Peyer's patch (tissue), 4 donors: ENCODE measurements around the gene CCDC167.

Experiments used
- POLR2A ChIP-seq, 2 donors: fragments of 450-650 bp; IDR thresholded peaks; one replicate each; pipeline ENCODE4 v1.5.1; 2017; ENCODE audit warnings: antibody characterized with exemption in 2 of 2, mild to moderate bottlenecking in 2 of 2, moderate library complexity in 2 of 2
- TF ChIP-seq, protein P1 (sequence below), 6 experiments: fragments of 450-650 bp in 4 of 6; fragments of 200-600 bp in 2 of 6; sonication (generic) in 1 of 6; IDR thresholded peaks; one replicate each; pipeline ENCODE4 v1.5.1; 2017 to 2019; ENCODE audit warnings: antibody characterized with exemption in 6 of 6, mild to moderate bottlenecking in 3 of 6, moderate library complexity in 1 of 6

- TF ChIP-seq, protein P1, sequence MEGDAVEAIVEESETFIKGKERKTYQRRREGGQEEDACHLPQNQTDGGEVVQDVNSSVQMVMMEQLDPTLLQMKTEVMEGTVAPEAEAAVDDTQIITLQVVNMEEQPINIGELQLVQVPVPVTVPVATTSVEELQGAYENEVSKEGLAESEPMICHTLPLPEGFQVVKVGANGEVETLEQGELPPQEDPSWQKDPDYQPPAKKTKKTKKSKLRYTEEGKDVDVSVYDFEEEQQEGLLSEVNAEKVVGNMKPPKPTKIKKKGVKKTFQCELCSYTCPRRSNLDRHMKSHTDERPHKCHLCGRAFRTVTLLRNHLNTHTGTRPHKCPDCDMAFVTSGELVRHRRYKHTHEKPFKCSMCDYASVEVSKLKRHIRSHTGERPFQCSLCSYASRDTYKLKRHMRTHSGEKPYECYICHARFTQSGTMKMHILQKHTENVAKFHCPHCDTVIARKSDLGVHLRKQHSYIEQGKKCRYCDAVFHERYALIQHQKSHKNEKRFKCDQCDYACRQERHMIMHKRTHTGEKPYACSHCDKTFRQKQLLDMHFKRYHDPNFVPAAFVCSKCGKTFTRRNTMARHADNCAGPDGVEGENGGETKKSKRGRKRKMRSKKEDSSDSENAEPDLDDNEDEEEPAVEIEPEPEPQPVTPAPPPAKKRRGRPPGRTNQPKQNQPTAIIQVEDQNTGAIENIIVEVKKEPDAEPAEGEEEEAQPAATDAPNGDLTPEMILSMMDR (IDR thresholded peaks at IDR 0.05): no peak
- no peak for TF ChIP-seq POLR2A (IDR thresholded peaks at IDR 0.05)
Measured at GRCh38 chr6:37452522-37452921, 47.2 kb downstream of the CCDC167 start.
